C4-2B (cell line): ENCODE results near the gene TMC3.

ENCODE experiments used
- CTCF ChIP-seq: fragments of 450-650 bp; conservative IDR thresholded peaks from 2 replicates; pipeline ENCODE4 v1.5.1; 2017; ENCODE audit warnings: mild to moderate bottlenecking
- ZFX ChIP-seq: fragments of 450-650 bp; IDR thresholded peaks from 2 replicates; pipeline ENCODE4 v1.6.1; 2017

DNA sequence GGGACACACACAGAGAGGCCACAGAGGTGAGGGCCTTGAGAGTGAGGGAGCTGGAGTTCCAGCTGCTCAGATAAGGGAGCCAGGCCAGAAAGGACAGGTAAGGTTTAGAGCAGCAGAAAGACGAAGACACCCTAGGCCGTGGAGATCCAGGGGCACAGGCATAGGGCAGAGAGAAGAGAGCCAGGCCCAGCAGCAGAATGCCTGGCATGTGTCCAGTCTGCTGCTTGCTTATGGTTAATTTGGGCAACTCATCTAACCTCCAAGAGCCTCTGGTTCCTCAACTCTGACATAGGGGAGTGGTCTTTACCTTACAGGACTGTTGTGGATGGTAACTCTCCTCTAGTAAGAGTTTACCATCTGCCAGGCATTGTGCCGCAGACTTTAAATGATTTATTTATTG is 86.0 kb downstream of the TMC3 start:
- TF ChIP-seq CTCF (no peak), ZFX (no peak)
